Mammary epithelial cell (primary cell): ENCODE results near the gene FAM43B.

Experiments used
- EZH2 ChIP-seq: IDR thresholded peaks from 2 replicates; pipeline ENCODE4 v1.6.1; 2012; ENCODE audit warnings: low read length, inconsistent platforms, borderline replicate concordance
- TF ChIP-seq, protein P1 (sequence below), 2 donors: IDR thresholded peaks in 1 of 2; conservative IDR thresholded peaks in 1 of 2; 2 replicates each; pipeline ENCODE4 v1.5.1; 2011 to 2012; ENCODE audit warnings: inconsistent platforms in 2 of 2, low read length in 2 of 2, mild to moderate bottlenecking in 2 of 2, control low read depth in 1 of 2, low read depth in 1 of 2; ENCODE audit not compliant: insufficient read depth in 1 of 2; ENCODE audit errors: extremely low read depth in 1 of 2

DNA sequence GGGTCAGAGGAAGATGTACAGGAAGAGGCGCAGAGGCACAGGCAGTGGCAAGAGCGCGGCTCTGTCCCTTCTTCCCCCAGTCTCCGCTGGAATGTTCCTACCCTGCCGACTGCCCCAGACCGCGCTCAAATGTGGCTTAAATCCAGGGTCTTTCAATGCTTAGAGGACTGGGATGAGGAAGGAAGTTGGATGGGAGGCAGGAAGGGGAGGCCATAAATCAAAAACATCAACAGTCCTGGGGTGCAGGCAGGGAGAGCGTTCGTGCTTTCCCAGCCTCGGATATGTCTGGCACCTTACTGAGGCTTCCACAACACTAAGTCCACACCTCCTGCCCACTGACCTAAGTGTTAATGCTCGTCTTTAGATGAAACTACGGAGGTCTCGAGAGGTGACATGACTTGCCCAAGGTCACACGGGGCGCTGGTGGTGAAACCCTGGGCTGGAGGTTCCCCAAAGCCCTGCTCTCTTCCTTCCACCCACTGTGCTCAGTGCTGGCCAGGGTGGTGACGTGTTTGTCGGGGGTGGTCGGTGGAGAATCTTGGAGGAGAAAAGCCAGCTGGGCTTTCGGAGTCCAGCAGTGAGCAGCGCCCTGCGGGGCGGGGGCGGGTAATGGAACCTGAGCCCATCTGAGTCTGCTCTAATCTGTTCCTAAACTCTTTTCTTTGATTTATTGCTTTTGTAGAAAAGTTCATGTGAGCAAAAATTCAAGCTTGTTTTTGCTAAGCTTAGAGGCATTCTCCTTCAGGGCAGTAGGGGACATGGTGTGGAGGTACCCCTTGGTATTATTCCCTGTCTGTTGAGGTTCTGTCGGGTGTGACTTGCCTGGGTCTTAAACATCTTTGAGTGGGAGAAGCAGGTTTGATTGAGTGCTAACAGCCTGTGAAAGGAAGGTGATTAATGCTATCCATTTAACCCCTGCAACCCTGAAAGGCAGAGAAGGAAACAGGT is 37.2 kb downstream of the FAM43B start:
- TF ChIP-seq, protein P1, sequence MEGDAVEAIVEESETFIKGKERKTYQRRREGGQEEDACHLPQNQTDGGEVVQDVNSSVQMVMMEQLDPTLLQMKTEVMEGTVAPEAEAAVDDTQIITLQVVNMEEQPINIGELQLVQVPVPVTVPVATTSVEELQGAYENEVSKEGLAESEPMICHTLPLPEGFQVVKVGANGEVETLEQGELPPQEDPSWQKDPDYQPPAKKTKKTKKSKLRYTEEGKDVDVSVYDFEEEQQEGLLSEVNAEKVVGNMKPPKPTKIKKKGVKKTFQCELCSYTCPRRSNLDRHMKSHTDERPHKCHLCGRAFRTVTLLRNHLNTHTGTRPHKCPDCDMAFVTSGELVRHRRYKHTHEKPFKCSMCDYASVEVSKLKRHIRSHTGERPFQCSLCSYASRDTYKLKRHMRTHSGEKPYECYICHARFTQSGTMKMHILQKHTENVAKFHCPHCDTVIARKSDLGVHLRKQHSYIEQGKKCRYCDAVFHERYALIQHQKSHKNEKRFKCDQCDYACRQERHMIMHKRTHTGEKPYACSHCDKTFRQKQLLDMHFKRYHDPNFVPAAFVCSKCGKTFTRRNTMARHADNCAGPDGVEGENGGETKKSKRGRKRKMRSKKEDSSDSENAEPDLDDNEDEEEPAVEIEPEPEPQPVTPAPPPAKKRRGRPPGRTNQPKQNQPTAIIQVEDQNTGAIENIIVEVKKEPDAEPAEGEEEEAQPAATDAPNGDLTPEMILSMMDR (conservative IDR thresholded peaks at IDR 0.05 in 1 of 2, IDR thresholded peaks at IDR 0.05 in 1 of 2; ENCODE audit: extremely low read depth in 1 of 2, insufficient read depth in 1 of 2, low read depth in 1 of 2, low read length in 2 of 2) = no peak
- TF ChIP-seq EZH2 = no peak
